Right forelimb (tissue), 1 donor: ENCODE data around the gene SYT8.

Source experiments
- DNase-seq: peaks from one replicate; pipeline ENCODE4 v3.0.0-alpha.2; 2018

Gene SYT8

DNA sequence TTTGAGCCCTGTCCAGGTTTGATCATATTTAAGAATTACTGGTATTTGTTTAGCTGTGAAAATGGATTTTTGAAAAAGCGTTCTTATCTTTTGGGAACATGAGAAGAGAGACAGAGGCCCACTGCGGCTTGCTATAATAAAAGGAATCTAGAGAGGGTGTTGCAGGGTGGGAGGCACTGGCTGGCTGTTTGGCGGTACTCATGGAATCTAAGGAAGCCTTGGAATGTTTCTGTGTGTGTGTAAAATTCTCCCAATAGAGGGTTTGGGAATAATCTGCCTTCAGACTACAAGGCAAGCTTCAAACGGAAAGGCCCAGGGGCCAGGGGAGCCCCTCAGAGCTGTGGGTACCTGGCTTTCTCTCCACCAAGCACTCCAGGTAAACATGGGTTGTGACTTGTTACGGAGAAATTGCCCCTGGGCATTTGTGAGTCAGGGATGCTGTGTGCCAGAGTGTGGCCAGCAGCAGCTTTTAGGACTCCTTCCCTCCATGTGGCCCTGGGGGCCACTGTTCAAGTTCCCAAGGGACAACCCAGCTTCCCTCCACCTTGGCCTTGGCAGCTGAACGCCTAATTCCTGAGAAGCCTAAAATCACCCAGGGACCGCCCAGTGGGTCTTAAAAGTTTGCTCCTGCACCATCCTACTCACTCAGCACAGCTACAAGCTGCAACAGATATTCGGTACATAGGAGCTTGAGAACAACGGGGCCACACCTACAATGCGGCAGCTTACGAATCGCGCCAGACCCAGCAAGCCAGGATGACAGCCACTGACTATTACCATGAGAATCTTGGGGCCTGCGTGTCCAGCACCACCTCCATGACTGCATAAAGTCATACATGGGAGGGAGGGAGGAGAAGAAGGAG, 14.1 kb upstream of the SYT8 start:
- DNase-seq = no peak

DNA sequence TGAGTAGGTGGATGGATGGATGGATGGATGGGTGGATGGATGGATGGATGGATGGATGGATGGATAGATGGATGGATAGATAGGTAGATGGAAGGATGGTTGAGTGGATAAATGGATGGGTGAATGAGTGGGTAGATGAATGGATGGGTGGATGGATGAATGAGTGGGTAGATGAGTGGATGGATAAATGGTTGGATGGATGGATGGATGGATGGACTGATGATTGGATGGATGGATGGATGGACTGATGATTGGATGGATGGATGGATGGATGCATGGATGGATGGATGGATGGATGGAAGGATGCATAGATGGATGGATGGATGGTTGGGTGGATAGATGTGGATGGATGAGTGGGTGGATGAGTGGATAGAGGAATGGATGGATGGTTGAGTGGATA, 13.2 kb upstream of the SYT8 start:
- no peak for DNase-seq

DNA sequence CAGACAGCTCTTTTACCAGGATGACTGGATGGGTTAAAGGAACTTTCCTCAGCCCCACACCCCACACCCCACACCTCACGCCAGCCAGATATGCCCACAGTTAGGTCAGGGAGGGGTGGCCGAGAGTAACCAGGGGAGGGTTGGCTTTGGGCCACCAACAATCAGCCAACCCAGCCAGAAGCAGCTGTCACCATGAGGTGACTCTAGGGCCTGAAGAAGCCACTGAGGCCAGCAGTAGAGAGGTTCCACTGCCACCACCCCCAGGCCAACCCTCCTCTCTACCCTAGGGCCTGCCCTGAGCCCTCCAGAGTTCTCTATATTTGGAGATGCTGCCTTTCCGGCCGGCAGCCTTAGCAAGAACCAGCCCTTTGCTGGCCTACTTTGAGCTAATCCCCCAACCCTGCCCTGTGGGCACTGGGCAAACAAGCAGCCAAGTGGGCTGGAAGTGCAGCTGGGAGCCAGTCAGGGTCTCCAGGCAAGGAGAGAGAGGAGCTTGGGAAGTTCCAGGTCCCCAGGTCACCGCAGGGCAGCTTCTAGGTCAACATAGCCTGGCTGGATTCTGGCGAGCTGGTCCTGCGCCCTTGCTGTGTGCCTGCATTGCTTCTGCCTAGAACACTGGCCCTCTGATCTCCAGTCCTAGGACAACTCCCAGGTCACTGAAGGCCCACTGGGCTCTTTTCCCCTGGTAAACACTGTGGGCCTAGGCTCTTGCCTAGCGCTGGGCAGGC, 12.0 kb upstream of the SYT8 start:
- no peak for DNase-seq

- peak; percentile 28 for DNase-seq
Observed at GRCh38 chr11:1823376-1824220, 11.2 kb upstream of the SYT8 start.

DNA sequence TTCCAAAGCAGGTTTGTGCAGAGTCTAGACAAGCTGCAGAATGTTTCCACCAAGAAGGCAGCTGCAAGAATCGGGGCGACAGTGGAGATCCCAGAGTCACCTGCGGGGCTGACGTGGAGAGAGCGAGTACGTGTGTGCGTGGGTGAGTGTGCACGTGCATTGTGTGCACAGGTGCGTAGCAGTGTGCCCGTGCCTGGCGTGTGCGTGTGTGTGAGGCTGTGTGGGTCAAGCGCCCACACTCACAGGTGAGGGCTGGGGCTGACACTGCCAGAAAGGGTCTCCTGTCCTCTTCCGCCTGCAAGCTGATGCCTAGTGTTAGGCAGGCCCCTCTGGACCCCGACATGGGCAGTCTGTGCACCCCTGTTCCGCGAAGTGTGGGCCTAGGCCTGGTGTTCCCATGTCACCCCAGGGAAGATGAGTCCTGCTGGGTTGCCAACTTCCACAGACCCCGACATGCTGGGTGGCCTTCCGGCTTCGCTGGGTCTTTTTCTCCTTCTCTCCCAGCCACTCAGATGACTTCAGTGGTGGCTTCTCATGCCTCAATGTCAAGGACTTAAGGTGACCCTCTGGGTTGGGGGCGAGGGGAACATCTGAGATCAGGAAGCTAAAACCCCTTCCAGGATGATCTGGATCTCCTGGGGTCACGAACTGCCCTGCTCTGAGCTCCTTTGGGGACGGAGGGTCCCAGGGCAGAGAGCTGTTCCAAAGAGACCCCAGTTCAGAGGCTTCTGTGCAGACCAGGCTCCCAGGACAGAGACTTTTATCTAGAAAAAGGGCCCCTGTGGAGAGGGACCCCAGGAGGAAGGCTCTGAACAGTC, 10.4 kb upstream of the SYT8 start:
- peak; percentile 39 for DNase-seq

GRCh38 chr11:1825039-1825740, 9.6 kb upstream of the SYT8 start:
- peak; percentile 74 for DNase-seq

DNA sequence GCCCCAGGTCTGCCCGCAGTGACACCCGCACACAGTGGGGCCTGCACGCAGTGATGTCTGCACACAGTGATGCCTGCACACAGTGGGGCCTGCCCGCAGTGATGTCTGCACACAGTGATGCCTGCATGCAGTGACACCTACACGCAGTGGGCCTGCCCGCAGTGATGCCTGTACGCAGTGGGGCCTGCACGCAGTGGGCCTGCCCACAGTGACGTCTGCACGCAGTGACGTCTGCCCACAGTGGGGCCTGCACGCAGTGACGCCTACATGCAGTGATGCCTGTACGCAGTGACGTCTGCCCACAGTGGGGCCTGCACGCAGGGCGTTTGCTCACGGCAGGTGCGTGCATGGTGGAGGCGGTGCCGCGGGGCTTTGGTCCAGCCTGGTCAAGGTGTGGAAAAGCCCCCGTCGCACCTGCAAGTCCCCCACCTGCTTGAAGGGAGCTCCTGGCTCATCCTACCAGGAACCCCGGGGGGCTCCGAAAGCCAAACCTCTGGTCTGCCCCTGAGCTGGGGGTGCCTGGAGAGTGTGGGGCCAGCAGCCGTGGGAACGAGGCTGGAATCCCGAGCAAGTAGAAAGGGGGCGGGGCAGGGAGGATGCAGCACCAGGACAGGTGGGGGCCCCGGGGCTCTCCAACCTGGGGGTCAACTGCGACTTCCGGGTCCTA, 8.9 kb upstream of the SYT8 start:
- DNase-seq = peak; percentile 37

GRCh38 chr11:1826552-1827094, 8.2 kb upstream of the SYT8 start:
- peak; percentile 76 for DNase-seq

GRCh38 chr11:1827095-1827813, 7.5 kb upstream of the SYT8 start:
- peak; percentile 89 for DNase-seq

GRCh38 chr11:1827931-1828330, 6.9 kb upstream of the SYT8 start:
- no peak for DNase-seq

- no peak for DNase-seq
Observed at GRCh38 chr11:1828542-1828941, 6.2 kb upstream of the SYT8 start.

GRCh38 chr11:1829039-1829820, 5.6 kb upstream of the SYT8 start:
- peak; percentile 48 for DNase-seq

DNA sequence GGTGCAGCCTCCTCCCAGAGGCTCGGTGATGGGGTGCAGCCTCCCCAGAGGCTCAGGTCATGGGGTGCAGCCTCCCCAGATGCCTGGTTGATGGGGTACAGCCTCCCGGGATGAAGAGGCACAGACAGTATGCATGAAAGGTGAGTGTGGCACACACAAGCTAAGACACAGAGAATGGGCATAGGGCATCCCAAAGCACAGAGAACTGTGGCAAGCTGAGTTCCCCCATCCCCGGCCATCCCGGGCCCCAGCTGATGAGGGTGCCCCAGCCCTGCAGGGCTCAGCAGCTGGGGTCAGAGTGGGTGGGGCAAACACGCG, 4.8 kb upstream of the SYT8 start:
- DNase-seq = no peak

- DNase-seq = peak; percentile 71
Observed at GRCh38 chr11:1830322-1831223, 4.2 kb upstream of the SYT8 start.

DNA sequence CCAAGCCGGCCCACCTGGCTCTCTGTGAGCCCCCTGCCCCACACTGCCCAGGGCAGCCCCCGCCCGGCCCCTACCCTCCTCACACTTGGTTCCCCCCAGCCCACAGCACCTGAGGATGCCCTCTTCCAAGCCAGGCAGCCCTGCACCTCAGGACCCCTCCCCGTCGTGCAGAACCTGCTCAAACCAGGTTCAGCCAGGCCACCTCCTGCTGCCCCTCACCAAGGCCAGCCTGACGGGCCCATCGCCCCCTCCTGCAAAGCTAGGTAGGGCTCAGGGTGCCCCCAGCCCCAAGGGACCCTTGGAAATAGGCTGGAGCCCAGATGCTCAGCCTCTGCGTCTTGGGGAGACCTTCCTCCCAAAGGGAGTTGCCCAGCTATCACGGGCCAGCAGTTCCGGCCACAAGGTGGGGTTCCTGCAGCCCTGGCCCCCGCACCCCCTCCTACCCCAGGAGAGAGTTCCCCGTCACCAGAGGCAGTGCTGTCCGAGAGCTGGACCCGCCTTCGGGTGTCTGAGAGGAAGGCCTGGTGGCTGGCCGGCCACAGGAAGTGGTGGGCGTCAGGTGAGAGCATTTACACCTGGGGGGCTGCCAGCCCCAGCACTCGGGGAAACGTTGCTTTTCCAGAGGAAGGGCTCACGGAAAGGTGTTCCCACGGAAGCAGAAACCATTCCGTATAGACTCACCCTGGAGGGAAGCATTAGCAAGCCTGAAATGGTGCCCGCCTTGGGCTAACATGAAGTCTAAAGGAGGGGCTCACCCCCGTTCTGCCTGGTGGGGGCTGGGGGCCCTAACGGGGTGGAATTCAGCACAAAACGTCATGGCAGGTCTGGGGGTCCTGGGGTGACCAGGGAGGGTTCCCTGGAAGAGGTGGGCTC, 3.2 kb upstream of the SYT8 start:
- DNase-seq = no peak

DNA sequence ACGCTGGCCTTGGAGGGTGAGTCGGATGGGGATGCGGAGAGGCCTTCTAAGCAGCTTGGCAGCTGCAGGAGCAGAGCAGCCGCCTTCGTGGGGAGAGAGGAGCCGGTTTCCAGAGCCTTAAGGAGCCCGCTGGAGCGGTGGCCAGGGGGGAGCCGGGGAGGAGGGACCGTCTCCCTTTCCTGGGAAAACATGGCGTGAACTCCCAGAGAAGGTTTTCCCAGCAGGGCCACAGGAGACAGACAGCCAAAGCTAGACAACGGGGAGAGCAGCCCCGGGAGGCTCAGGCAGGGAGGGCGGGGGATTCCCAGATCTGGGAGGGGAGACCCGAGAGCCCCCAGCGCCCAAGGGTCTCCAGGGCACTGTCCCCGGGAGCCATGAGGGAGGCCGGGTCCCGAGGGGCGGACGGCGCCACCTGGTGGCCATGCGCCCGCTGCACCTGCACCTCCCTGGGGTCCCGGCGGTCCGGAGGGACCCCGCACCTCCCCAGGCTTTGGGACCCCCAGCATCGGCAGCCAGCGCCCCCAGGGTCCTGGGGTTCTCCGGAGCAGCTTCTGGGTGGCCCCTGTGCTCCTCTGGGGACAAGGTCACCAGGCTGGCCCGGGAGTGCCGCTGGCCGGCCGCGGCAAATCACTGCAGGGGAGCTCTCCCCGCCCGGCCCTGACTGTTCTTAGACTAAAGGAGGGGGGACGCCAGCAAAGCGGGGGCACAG, 2.4 kb upstream of the SYT8 start:
- DNase-seq = peak; percentile 70

DNA sequence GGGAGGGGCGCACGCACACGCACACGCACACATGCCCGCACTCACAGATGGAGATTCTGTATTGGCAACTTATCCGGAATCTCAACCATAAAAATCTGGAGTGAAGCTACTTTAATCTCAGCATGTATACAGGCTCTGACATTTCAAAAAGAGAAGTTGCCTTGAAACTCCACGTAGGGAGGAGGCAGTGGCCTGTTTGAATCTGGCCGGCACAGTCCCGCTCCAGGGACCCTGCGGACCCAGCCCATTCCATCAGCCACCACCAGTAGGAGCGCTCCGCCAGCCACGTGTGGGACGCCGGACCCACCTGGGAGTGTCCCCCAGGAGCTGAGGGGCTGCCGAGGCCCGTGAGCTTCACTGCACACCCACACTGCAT, 1.9 kb upstream of the SYT8 start:
- DNase-seq = peak; percentile 43
